Measurements from ENCODE around the gene SORCS1. TPM values are rescaled to one million over a fixed set of nuclear protein-coding genes. Genes with fewer than 3 reads are reported as not detected.

The SORCS1 gene
- total RNA-seq, 1 experiment from 2014 or later: not detected

DNA sequence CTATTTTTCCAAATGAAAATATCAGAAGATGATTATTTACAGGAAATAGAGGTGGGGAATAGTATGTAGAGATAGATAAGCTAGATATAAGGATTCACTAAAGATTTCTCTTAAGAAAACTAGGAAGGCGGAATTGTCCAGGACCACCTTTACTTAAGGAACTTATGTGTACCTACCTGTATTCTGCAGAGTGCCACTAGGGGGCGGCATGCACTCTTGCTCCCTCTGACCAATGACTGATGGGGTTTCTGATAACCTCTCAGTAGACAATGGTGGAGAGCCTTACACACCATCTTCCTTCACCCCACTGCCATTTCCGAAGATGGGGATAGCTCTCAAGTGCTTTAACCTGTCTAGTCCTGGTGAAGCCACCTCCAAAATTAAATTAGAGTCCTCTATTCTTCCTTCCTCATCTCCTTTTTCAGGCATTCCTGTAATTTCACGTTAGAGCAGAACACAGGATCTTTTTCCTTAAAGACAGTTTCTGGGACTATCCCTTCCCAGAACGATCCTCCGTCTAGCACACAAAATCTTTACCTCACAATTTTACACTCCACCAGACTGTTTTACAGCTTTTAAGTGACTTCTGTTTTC is 453.1 kb downstream of the SORCS1 start:
- no peaks in the 10 kb centered on the region for H3K36me3 ChIP-seq
- DNase-seq (ENCODE audit: low read depth in 1 of 2, low spot score in 2 of 2): peak; percentile 3 to 46
- H3K27ac ChIP-seq: no peak overlapping the region
- H3K27me3 ChIP-seq (replicated peaks): no peaks in the 10 kb centered on the region
- no peaks in the 10 kb centered on the region for H3K4me1 ChIP-seq (replicated peaks)
- H3K9me3 ChIP-seq (replicated peaks): no peaks in the 10 kb centered on the region
- H3K4me3 ChIP-seq: no peak overlapping the region

DNA sequence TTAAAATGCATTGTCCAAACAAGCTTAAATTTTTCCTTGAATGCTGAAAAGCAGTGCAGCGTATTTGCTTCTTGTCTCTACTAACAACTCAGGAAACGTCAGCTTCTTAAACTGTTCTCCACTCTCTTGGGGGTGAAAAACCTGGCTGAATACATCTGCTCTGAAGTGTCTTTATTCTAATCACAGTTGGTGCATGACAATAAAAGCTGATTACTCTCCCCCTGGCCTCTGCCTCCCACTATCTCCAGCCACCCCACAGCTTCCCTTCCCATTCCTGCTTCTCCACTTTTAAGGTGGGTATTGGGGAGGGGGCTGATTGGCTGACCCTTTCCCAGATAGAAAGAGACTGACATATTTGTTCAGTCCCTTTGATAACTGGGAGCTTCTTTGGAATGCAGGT is 456.0 kb downstream of the SORCS1 start:
- H3K36me3 ChIP-seq: no peaks in the 10 kb centered on the region
- no peaks in the 10 kb centered on the region for H3K27me3 ChIP-seq (replicated peaks)
- H3K4me1 ChIP-seq (replicated peaks): no peaks in the 10 kb centered on the region
- DNase-seq (ENCODE audit: low read depth in 1 of 2, low spot score in 2 of 2): no peak
- no peak overlapping the region for H3K4me3 ChIP-seq
- no peaks in the 10 kb centered on the region for H3K9me3 ChIP-seq (replicated peaks)
- no peak overlapping the region for H3K27ac ChIP-seq

DNA sequence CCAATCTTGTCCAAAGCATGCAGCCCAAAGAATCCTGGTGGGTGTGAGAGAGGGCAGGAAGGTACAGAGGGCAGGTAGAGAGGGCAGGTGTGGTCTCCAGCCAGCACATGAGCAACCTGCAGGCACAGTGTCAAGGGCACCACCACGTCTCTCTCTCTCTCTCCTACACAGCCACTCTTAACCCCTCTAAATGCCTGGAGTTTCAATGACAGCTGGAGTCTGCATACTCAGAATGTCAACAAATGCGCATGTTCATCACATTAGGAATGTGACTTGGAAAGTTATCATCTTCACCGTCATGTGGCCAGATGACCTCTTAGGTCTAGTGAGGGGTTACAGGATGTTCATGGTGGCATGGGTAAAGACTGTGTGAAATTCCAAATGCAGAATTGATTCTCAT is 456.8 kb downstream of the SORCS1 start:
- Histone ChIP-seq H3K36me3 (no peaks in the 10 kb centered on the region), H3K9me3 (replicated peaks) (no peaks in the 10 kb centered on the region)

DNA sequence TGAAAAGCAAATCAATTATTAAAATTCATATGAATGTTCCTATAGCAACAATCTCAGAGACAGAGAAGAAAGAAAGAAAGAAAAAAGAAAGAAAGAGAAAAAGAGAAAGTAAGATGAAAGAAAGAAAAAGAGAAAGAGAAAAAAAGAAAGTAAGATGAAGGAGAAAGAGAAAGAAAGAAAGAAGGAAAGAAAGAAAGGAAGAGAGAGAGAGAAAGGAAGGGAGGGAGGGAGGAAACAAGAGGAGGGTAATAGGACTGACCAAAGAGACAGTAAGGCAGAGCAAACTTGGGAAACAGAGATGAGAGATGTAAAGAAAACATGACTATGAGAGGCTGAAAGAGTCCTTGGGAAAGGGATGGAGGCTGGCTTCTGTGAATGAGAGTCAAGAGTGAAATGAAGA is 458.4 kb downstream of the SORCS1 start:
- H3K4me1 ChIP-seq (replicated peaks): no peaks in the 10 kb centered on the region
- no peak for DNase-seq (ENCODE audit: low read depth in 1 of 2, low spot score in 2 of 2)
- no peaks in the 10 kb centered on the region for H3K36me3 ChIP-seq
- no peak overlapping the region for H3K4me3 ChIP-seq
- H3K27me3 ChIP-seq (replicated peaks): no peaks in the 10 kb centered on the region
- H3K9me3 ChIP-seq (replicated peaks): no peaks in the 10 kb centered on the region
- no peak overlapping the region for H3K27ac ChIP-seq

More for the DNA sequence above, 456.8 kb downstream of the SORCS1 start:
- Histone ChIP-seq H3K4me1 (replicated peaks) (no peaks in the 10 kb centered on the region), H3K27ac (no peak overlapping the region), H3K4me3 (no peak overlapping the region), H3K27me3 (replicated peaks) (no peaks in the 10 kb centered on the region)
- DNase-seq (ENCODE audit: low read depth in 1 of 2, low spot score in 2 of 2): no peak

DNA sequence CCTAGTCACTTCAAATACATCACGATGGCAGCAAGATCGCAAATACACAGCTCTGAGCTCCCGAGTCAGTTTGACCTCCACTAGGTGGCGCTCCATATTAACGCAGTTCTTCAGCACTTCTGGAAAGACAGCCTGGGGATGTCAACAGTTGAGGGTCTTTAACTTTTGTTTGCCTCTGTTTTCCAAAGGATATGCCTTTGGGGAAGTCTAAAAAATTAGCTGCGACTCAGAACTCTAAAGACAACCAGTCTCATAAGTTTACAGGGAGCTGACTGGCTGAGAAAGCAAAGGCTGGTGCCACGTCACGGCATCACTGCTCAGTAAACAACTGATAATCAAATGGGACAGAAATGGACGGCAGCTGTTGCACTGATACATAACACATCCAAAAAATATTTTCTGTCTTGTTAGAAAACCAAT is 458.8 kb downstream of the SORCS1 start:
- no peaks in the 10 kb centered on the region for H3K9me3 ChIP-seq (replicated peaks)
- H3K4me1 ChIP-seq (replicated peaks): no peaks in the 10 kb centered on the region
- DNase-seq (ENCODE audit: low read depth in 1 of 2, low spot score in 2 of 2): peak; percentile 11 to 52
- H3K36me3 ChIP-seq: no peaks in the 10 kb centered on the region
- H3K4me3 ChIP-seq: no peak overlapping the region
- H3K27me3 ChIP-seq (replicated peaks): no peaks in the 10 kb centered on the region
- no peak overlapping the region for H3K27ac ChIP-seq

DNA sequence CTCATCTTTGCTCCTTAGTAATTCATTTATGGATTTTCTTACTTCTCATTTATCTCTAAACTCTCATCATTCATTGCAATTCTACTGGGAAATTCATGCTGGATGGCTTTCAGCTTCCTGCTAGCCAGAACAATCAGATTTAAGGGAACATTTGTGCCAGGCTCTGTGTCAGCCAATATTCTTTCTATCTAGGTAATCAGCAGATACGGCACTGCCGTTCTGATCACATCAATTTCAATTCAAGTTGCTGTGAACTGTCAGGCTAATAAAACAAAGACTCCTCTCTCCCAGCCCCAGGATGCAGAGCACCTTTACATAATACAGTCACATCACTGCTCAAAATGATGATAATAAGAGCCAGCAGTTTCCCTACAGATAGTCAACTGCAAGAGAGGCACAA is 468.3 kb downstream of the SORCS1 start:
- no peak for DNase-seq (ENCODE audit: low read depth in 1 of 2, low spot score in 2 of 2)

DNA sequence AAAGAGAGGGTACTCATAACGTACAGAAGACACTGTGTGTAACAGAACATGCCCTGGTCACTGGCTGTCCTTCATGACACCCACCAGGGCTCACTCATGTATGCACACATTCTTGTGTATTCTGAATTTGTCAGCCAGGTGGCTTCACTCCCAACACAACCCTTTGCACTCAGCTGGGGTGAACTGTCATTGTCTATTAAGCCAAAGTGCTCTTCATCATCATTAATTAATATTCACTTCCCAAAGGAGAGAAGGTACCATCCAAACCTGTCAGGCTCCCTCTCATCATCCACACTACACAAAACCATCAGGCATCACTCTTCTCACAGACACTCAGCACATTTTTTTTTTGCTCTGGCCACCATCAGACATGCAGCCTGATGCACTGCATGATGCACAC is 469.8 kb downstream of the SORCS1 start:
- no peak overlapping the region for H3K4me3 ChIP-seq
- DNase-seq (ENCODE audit: low read depth in 1 of 2, low spot score in 2 of 2): no peak
- no peak overlapping the region for H3K27ac ChIP-seq
- no peaks in the 10 kb centered on the region for H3K36me3 ChIP-seq
- H3K9me3 ChIP-seq (replicated peaks): no peaks in the 10 kb centered on the region
- no peaks in the 10 kb centered on the region for H3K4me1 ChIP-seq (replicated peaks)
- no peaks in the 10 kb centered on the region for H3K27me3 ChIP-seq (replicated peaks)

More for the DNA sequence above, 468.3 kb downstream of the SORCS1 start:
- H3K27ac ChIP-seq: no peak overlapping the region
- no peaks in the 10 kb centered on the region for H3K36me3 ChIP-seq
- no peaks in the 10 kb centered on the region for H3K9me3 ChIP-seq (replicated peaks)
- no peaks in the 10 kb centered on the region for H3K4me1 ChIP-seq (replicated peaks)
- H3K4me3 ChIP-seq: no peak overlapping the region
- no peaks in the 10 kb centered on the region for H3K27me3 ChIP-seq (replicated peaks)

DNA sequence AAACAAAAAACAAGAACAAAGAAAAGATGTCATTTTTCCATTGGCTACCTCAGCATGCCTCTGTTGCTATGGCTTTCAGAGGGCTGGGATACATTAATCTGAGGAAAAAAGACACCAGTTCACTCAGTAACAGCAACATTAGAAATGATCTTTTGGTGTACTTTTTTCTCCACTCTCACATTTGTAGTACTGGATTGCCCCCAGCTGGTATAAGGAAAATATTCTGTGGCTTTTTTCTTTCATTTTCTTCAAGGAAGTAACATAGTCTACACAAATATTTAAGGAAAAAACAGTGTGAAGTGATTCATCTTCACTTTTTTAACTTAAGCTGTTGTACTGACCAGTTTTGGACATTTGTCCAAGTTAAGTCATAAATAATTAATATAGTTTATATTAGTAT is 482.3 kb downstream of the SORCS1 start:
- H3K9me3 ChIP-seq (replicated peaks): no peaks in the 10 kb centered on the region
- no peaks in the 10 kb centered on the region for H3K36me3 ChIP-seq
- H3K4me1 ChIP-seq (replicated peaks): no peaks in the 10 kb centered on the region
- no peak overlapping the region for H3K4me3 ChIP-seq
- DNase-seq (ENCODE audit: low read depth in 1 of 2, low spot score in 2 of 2): peak in 1 of 2 experiments; percentile 1
- no peaks in the 10 kb centered on the region for H3K27me3 ChIP-seq (replicated peaks)
- H3K27ac ChIP-seq: no peak overlapping the region

DNA sequence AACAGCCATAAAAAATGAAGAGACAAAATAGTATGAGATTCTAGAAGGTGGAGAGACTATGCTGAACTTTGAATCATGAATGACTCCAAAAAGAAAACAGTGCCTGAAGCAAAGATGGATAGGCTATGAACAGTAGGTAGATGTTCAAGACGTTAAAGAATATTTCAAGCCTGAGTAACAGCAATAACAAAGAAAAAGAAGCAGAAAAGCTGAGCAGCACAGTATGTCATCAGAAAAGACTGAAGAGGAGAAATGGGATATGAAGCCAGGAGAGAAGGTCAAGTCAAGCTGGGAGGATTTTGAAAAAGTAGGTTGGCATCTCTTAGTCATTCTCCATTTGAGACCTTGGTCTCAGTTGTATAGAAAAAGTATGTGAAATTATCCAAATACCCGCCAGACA is 484.4 kb downstream of the SORCS1 start:
- DNase-seq (ENCODE audit: low read depth in 1 of 2, low spot score in 2 of 2): no peak
- H3K36me3 ChIP-seq: no peaks in the 10 kb centered on the region
- H3K4me1 ChIP-seq (replicated peaks): no peaks in the 10 kb centered on the region
- no peaks in the 10 kb centered on the region for H3K9me3 ChIP-seq (replicated peaks)
- no peak overlapping the region for H3K27ac ChIP-seq
- no peaks in the 10 kb centered on the region for H3K27me3 ChIP-seq (replicated peaks)
- H3K4me3 ChIP-seq: no peak overlapping the region

DNA sequence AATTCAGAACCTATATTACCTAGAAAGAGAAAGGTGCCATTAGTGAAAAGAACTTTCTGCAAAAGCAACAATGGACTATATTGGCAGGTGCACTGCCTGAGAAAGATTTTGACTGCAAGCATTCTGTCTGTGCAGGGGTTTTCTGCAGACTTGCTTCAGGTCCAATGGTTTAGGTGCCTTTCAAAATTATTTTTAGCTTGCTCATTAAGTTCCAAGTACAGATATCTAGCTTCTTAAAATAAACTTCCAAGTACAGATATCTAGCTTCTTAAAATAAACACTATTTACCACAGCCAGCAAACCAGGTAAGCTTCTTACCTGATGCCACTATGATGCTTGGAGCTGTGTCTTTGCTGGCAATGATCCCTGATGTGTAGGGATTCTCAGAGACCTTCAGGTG is 485.2 kb downstream of the SORCS1 start:
- DNase-seq (ENCODE audit: low read depth in 1 of 2, low spot score in 2 of 2): no peak
- Histone ChIP-seq H3K27ac (no peak overlapping the region), H3K4me1 (replicated peaks) (no peaks in the 10 kb centered on the region), H3K9me3 (replicated peaks) (no peaks in the 10 kb centered on the region), H3K36me3 (no peaks in the 10 kb centered on the region), H3K4me3 (no peak overlapping the region), H3K27me3 (replicated peaks) (no peaks in the 10 kb centered on the region)

DNA sequence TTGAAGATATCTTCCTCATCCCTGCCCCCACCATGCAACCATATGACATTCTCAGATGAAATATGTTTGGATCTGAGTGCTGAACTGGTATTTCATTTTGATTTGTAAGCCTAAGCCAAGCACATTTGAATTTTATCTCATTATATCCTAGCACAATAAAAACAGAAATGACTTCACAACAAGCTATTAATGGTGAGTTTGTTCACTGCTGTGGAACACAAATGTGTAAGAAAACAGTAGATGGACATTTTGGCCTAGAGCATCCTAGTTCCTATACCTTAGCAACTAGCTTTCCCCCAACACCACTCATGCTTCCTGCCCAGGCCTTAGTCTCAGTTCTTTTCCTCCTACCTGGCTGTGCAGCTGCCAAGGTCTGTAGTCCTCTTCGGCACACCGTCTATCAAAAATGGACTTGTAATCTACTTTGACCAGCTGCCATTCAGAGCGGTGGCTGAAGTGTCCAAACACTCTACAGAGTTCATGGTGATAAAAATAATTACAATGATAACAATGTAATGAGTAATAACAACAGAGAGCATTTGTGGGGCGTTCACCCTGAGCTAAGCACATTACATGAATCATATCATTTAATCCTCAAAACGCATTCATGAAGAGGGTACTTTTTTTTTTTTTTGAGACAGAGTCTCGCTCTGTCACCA is 491.9 kb downstream of the SORCS1 start:
- Histone ChIP-seq H3K4me1 (replicated peaks) (no peaks in the 10 kb centered on the region), H3K4me3 (no peak overlapping the region), H3K27ac (no peak overlapping the region), H3K27me3 (replicated peaks) (no peaks in the 10 kb centered on the region), H3K36me3 (no peaks in the 10 kb centered on the region), H3K9me3 (replicated peaks) (no peaks in the 10 kb centered on the region)
- no peak for DNase-seq (ENCODE audit: low read depth in 1 of 2, low spot score in 2 of 2)

DNA sequence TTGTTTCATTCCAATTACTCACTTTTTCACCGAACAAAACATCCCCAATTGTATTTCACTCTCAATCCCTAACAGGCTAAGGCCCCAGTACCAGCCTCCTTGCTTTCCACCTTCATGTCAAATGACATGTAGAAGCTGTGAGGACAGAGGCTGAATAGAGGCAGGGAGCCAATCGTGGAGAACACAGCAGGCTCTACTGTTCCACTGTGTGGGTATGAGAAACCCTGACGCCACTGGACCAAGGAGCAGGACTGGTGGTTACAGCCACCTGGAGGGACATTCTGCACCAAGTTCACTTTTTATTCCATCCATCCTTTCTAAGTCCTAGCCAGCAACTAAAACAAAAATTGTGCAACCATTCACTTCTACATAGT is 502.8 kb downstream of the SORCS1 start:
- H3K4me1 ChIP-seq (replicated peaks): no peaks in the 10 kb centered on the region
- no peaks in the 10 kb centered on the region for H3K27me3 ChIP-seq (replicated peaks)
- no peak for DNase-seq (ENCODE audit: low read depth in 1 of 2, low spot score in 2 of 2)
- no peak overlapping the region for H3K4me3 ChIP-seq
- no peaks in the 10 kb centered on the region for H3K36me3 ChIP-seq
- no peaks in the 10 kb centered on the region for H3K9me3 ChIP-seq (replicated peaks)
- no peak overlapping the region for H3K27ac ChIP-seq

DNA sequence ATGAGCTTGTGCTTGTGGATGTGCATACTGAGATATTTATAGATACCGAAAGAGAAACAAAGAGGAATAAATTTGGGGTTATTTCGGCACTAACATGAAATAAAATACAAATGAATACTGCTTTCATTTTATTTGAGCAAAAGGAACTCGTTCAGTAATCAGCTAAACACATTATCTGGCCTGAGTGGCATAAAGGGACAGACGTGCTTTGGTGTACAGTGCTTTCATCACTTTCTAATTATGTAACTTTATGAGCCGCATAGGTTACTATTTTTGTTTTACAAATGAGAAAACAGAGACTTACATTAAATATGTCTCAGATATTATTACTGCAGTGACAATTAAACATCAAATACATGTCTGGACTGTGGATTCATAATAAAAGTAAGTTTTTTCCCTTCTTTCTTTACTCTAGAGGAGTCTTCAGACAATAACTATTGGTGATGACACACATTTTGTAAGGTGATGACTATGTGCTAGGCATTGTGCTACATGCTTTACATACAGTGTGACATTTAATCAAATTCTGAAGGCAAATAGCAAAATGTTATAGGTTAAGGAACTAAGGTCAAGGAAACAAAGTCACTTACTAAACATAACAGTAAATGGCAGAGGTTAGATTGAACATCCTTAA is 503.3 kb downstream of the SORCS1 start:
- no peaks in the 10 kb centered on the region for H3K36me3 ChIP-seq
- no peak for DNase-seq (ENCODE audit: low read depth in 1 of 2, low spot score in 2 of 2)
- no peak overlapping the region for H3K27ac ChIP-seq
- no peaks in the 10 kb centered on the region for H3K4me1 ChIP-seq (replicated peaks)
- H3K9me3 ChIP-seq (replicated peaks): no peaks in the 10 kb centered on the region
- no peak overlapping the region for H3K4me3 ChIP-seq
- H3K27me3 ChIP-seq (replicated peaks): no peaks in the 10 kb centered on the region

DNA sequence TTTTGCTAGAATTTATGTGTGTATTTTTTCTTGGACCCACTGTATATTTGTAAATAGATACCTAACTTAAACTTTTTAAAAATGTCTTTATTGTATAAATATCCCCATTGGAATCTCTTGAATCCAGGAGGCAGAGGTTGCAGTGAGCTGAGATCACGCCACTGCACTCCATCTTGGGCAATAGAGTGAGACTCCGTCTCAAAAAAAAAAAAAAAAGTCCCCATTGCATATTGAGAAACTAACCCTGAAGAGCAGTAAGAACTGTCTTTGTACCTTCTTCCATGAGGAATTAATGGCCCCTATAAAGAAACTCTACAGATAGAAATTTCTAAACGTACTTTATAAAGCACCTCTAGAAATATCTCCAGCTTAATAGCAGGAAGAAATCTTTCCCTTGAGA is 504.0 kb downstream of the SORCS1 start:
- Histone ChIP-seq H3K4me1 (replicated peaks) (no peaks in the 10 kb centered on the region), H3K27me3 (replicated peaks) (no peaks in the 10 kb centered on the region), H3K27ac (no peak overlapping the region), H3K9me3 (replicated peaks) (no peaks in the 10 kb centered on the region), H3K36me3 (no peaks in the 10 kb centered on the region), H3K4me3 (no peak overlapping the region)
- no peak for DNase-seq (ENCODE audit: low read depth in 1 of 2, low spot score in 2 of 2)

Data from SJSA1 (cell line).